A549 (cell line): ENCODE results near the gene ACTN1. TPM values are rescaled to one million over a fixed set of nuclear protein-coding genes. Genes with fewer than 3 reads are reported as not detected.

ENCODE experiments used
- ATAC-seq, 2 experiments: fragments of 200-7000 bp in 1 of 2; fragments of >200 bp in 1 of 2; cut with Nextera tagmentation in 1 of 2; cut with Tn5 transposase in 1 of 2; 3 replicates each; pipeline versions ENCODE4 v1.8.0 to v1.9.1; 2018 to 2020; ENCODE audit warnings: mild to moderate bottlenecking in 1 of 2, moderate library complexity in 1 of 2
- CTCF ChIA-PET: fragments of 300-600 bp; sonication (Branson Sonifier 250); formaldehyde crosslinking; extraction: SDS; loops from one replicate; lab custom pipeline; 2021; ENCODE audit warnings: antibody characterized with exemption, inconsistent platforms; lab: Yijun Ruan, JAX
- POLR2A ChIA-PET: fragments of 350-600 bp; formaldehyde crosslinking; extraction: SDS; loops from one replicate; lab custom pipeline; 2021; ENCODE audit warnings: antibody characterized with exemption, inconsistent platforms; lab: Yijun Ruan, JAX
- DNase-seq, 2 experiments: peaks; one replicate each; pipeline versions ENCODE4 v3.0.0 to v3.0.0-alpha.2; 2011 to 2016; ENCODE audit warnings: low read depth in 1 of 2, low spot score in 1 of 2
- FAIRE-seq: peaks from 2 replicates; lab custom pipeline; 2011; peaks lifted over from hg19 to GRCh38; lab: Jason Lieb, UNC
- H3K27ac ChIP-seq, 2 experiments: fragments of >200 bp; sonication (Bioruptor Twin); formaldehyde crosslinking; 3 replicates each; pipeline ENCODE4 v1.5.1; 2016 to 2017
- H3K4me1 ChIP-seq: fragments of >200 bp; sonication (Bioruptor Twin); formaldehyde crosslinking; 3 replicates; pipeline ENCODE4 v1.6.1; 2016
- H3K4me2 ChIP-seq: fragments of >200 bp; sonication (Bioruptor Twin); formaldehyde crosslinking; 3 replicates; pipeline ENCODE4 v1.6.1; 2016
- H3K4me3 ChIP-seq: fragments of >200 bp; sonication (Bioruptor Twin); formaldehyde crosslinking; 3 replicates; pipeline ENCODE4 v1.5.1; 2016
- H3K9me3 ChIP-seq: fragments of >200 bp; sonication (Bioruptor Twin); formaldehyde crosslinking; 3 replicates; pipeline ENCODE4 v1.6.1; 2016
- CBX2 ChIP-seq: fragments of 200-600 bp; sonication (generic); IDR thresholded peaks from 2 replicates; pipeline ENCODE4 v1.6.1; 2016; ENCODE audit warnings: low read depth, mild to moderate bottlenecking, borderline replicate concordance
- CBX8 ChIP-seq: fragments of 200-600 bp; sonication (generic); IDR thresholded peaks from 2 replicates; pipeline ENCODE4 v1.6.1; 2016
- CEBPB ChIP-seq, 2 experiments: fragments of >200 bp in 1 of 2; sonication (Bioruptor Twin) in 1 of 2; formaldehyde crosslinking in 1 of 2; IDR thresholded peaks; 2 replicates each; pipeline ENCODE4 v1.6.1; 2012 to 2016
- CHD4 ChIP-seq: fragments of 200-600 bp; sonication (generic); IDR thresholded peaks from 2 replicates; pipeline ENCODE4 v1.6.1; 2016; ENCODE audit warnings: antibody characterized with exemption, mild to moderate bottlenecking, borderline replicate concordance
- E2F6 ChIP-seq: IDR thresholded peaks from 2 replicates; pipeline ENCODE4 v1.6.1; 2012; ENCODE audit warnings: low read depth, borderline replicate concordance
- ELK1 ChIP-seq: fragments of 150-350 bp; IDR thresholded peaks from 2 replicates; pipeline ENCODE4 v1.6.1; 2014; ENCODE audit warnings: low read depth, mild to moderate bottlenecking, low read length
- ESRRA ChIP-seq: fragments of 150-350 bp; IDR thresholded peaks from 2 replicates; pipeline ENCODE4 v1.6.1; 2014; ENCODE audit warnings: mild to moderate bottlenecking, low read length, borderline replicate concordance
- FOSB ChIP-seq: fragments of 250-450 bp; sonication (Bioruptor Pico); IDR thresholded peaks from 2 replicates; pipeline ENCODE4 v1.5.0; 2020; ENCODE audit warnings: mild to moderate bottlenecking, moderate library complexity
- FOXS1 ChIP-seq: fragments of 250-450 bp; sonication (Bioruptor Pico); IDR thresholded peaks from 2 replicates; pipeline ENCODE4 v1.5.0; 2020; ENCODE audit warnings: mild to moderate bottlenecking, moderate library complexity
- HES2 ChIP-seq: fragments of >200 bp; sonication (Bioruptor Twin); formaldehyde crosslinking; IDR thresholded peaks from 2 replicates; pipeline ENCODE4 v1.6.1; 2016
- HEYL ChIP-seq: fragments of 250-450 bp; sonication (Bioruptor Pico); IDR thresholded peaks from 2 replicates; pipeline ENCODE4 v1.8.0; 2021; ENCODE audit warnings: mild to moderate bottlenecking, moderate library complexity
- HOXA7 ChIP-seq: fragments of 250-450 bp; sonication (Bioruptor Pico); IDR thresholded peaks from 2 replicates; pipeline ENCODE4 v1.5.0; 2020; ENCODE audit warnings: mild to moderate bottlenecking, moderate library complexity
- JUN ChIP-seq, 2 experiments: fragments of >200 bp; sonication (Bioruptor Twin); formaldehyde crosslinking; IDR thresholded peaks; 2 replicates in 1 of 2; 3 replicates in 1 of 2; pipeline ENCODE4 v1.6.1; 2016 to 2017
- KDM5A ChIP-seq: fragments of 200-600 bp; sonication (generic); IDR thresholded peaks from 2 replicates; pipeline ENCODE4 v1.6.1; 2016; ENCODE audit warnings: antibody characterized with exemption, mild to moderate bottlenecking
- MAFK ChIP-seq: fragments of 450-650 bp; IDR thresholded peaks from 2 replicates; pipeline ENCODE4 v1.6.1; 2014; ENCODE audit not compliant: partially characterized antibody
- NFE2L2 ChIP-seq: fragments of 150-350 bp; conservative IDR thresholded peaks from 2 replicates; pipeline ENCODE4 v1.6.1; 2014; ENCODE audit warnings: low read length
- NR3C1 ChIP-seq: fragments of >200 bp; sonication (Bioruptor Twin); formaldehyde crosslinking; IDR thresholded peaks from 3 replicates; pipeline ENCODE4 v1.6.1; 2017
- PBX3 ChIP-seq: IDR thresholded peaks from 2 replicates; pipeline ENCODE4 v1.6.1; 2012
- RAD21 ChIP-seq, 2 experiments: fragments of >200 bp in 1 of 2; sonication (Bioruptor Twin) in 1 of 2; formaldehyde crosslinking in 1 of 2; IDR thresholded peaks in 1 of 2; conservative IDR thresholded peaks in 1 of 2; 2 replicates in 1 of 2; 3 replicates in 1 of 2; pipeline ENCODE4 v1.6.1; 2012 to 2018; ENCODE audit warnings: inconsistent platforms in 1 of 2
- RCOR1 ChIP-seq: fragments of 150-350 bp; IDR thresholded peaks from 2 replicates; pipeline ENCODE4 v1.6.1; 2014; ENCODE audit warnings: antibody characterized with exemption, low read length, low read depth
- RFX5 ChIP-seq: fragments of 450-650 bp; IDR thresholded peaks from 2 replicates; pipeline ENCODE4 v1.7.1; 2014; ENCODE audit warnings: antibody characterized with exemption, mild to moderate bottlenecking, moderate library complexity
- TFCP2L1 ChIP-seq: fragments of 250-450 bp; sonication (Bioruptor Pico); IDR thresholded peaks from 2 replicates; pipeline ENCODE4 v1.5.0; 2021; ENCODE audit warnings: mild to moderate bottlenecking
- ZSCAN20 ChIP-seq: fragments of 250-450 bp; sonication (Bioruptor Pico); IDR thresholded peaks from 2 replicates; pipeline ENCODE4 v1.8.0; 2022; ENCODE audit warnings: mild to moderate bottlenecking, moderate library complexity
- WGBS: methylation state at CpG from one replicate; pipeline ENCODE4 v1.1.6; 2017; ENCODE audit errors: missing lambda C conversion rate; 5-methylcytosine and 5-hydroxymethylcytosine counted together
- polyA plus RNA-seq, 4 experiments: library from polyadenylated mRNA; depleted of rRNA in 3 of 4; stranded (reverse); fragments of >200 nt; fragmentation: RNase III in 1 of 4; extraction: RNeasy Plus Mini Kit Qiagen cat#74134 plus additional on column Dnase treatment in 1 of 4; gene quantifications; 2 replicates in 3 of 4; 3 replicates in 1 of 4; pipeline ENCODE4 v1.2.3, GENCODE V29; 2011 to 2017
- TF ChIP-seq, protein P1 (sequence below): IDR thresholded peaks from 2 replicates; pipeline ENCODE4 v1.6.1; 2012
- TF ChIP-seq, protein P2 (sequence below): fragments of >200 bp; sonication (Bioruptor Twin); formaldehyde crosslinking; IDR thresholded peaks from 3 replicates; pipeline ENCODE4 v1.6.1; 2016

The ACTN1 gene
- polyA plus RNA-seq, 2 of the 4 experiments (the other 2 are of a cell fraction) = 208 to 245 TPM

- ATAC-seq (no peak), DNase-seq (no peak), FAIRE-seq (no peak)
- no peak for TF ChIP-seq TFCP2L1
- no peak for TF ChIP-seq HES2
- TF ChIP-seq ELK1 = no peak
- no peak for TF ChIP-seq KDM5A
- TF ChIP-seq CBX2 = no peak
- TF ChIP-seq HEYL (CRISPR knock-in tag) = no peak
- TF ChIP-seq RCOR1 = no peak
- TF ChIP-seq E2F6 = no peak
- TF ChIP-seq CHD4 = no peak
- no peak for TF ChIP-seq JUN (IDR thresholded peaks at IDR 0.05)
- no peak for TF ChIP-seq HOXA7
- no peak for TF ChIP-seq ZSCAN20
- no peak for TF ChIP-seq NR3C1
- no peak for TF ChIP-seq MAFK
- TF ChIP-seq RFX5 = no peak
- no peak for TF ChIP-seq PBX3
- no peaks in the 10 kb centered on the region for H3K9me3 ChIP-seq
- H3K4me2 ChIP-seq = no peak overlapping the region
- POLR2A ChIA-PET = interaction anchor here (1.1 kb wide), 1 partner anchor 10 kb away, joined by 4 read pairs; no protein-coding TSS in a partner anchor
- H3K4me1 ChIP-seq = peaks cover 100% of the 10 kb centered on the region
- peak overlapping the region in 1 of 2 experiments; percentile 73; a peak in 2 of 6 replicates for H3K27ac ChIP-seq
- no peak overlapping the region for H3K4me3 ChIP-seq
- 92% methylated on average over 12 of the region's 12 CpGs for WGBS
- CTCF ChIA-PET = interaction anchor here (0.7 to 8.8 kb wide), 5 partner anchors 18 to 47 kb away, joined by 3 to 74 read pairs (median 7); no protein-coding TSS in a partner anchor
Measured at GRCh38 chr14:68957775-68958174, 21.3 kb downstream of the ACTN1 start.

DNA sequence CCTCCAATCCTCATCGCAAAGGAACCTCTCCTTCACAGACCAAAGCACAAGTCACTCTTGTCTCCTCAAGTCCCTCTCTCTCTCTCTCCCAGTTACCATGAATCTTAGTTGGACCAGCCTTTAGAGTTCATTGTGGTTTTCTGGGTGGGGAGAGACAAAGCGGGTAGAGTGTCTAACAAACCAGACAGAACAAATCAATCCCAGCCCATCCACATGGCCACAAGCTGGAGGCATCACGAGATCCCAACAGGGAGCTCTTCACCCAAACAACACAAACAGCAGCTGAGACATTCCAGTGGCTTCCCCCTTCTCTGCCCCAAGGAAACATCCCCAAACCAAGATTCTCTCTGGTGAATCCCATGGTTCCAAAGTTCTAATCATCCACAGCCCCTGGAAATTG, 22.4 kb downstream of the ACTN1 start:
- Histone ChIP-seq H3K4me1 (peaks cover 100% of the 10 kb centered on the region), H3K9me3 (no peaks in the 10 kb centered on the region)
- no peak for FAIRE-seq
- POLR2A ChIA-PET = interaction anchor here (1.1 kb wide), 1 partner anchor 9 kb away, joined by 4 read pairs; no protein-coding TSS in a partner anchor
- ATAC-seq = no peak
- TF ChIP-seq NFE2L2 (no peak), TFCP2L1 (no peak), RFX5 (no peak), FOSB (no peak)
- TF ChIP-seq, all 56 proteins: peak for 0
- Histone ChIP-seq H3K4me3 (no peak overlapping the region), H3K27ac (peak overlapping the region in 1 of 2 experiments; percentile 80; a peak in 3 of 6 replicates), H3K4me2 (peak overlapping the region; percentile 11; the same call in 1 of the 3 replicates)
- CTCF ChIA-PET = interaction anchor here (0.7 to 8.8 kb wide), 8 partner anchors 9 to 151 kb away, joined by 3 to 74 read pairs (median 4); no protein-coding TSS in a partner anchor
- DNase-seq = no peak
- WGBS = 91% methylated on average over 3 of the region's 3 CpGs

GRCh38 chr14:68955851-68956179, 23.3 kb downstream of the ACTN1 start:
- Histone ChIP-seq H3K4me3 (no peak overlapping the region), H3K4me2 (peak overlapping the region; percentile 52), H3K4me1 (peaks cover 100% of the 10 kb centered on the region), H3K9me3 (no peaks in the 10 kb centered on the region), H3K27ac (peak overlapping the region; percentile 62 to 80)
- 66% methylated on average over 5 of the region's 5 CpGs for WGBS
- FAIRE-seq (no peak), ATAC-seq (no peak), DNase-seq (no peak)
- ChIA-PET POLR2A (interaction anchor here (0.6 kb wide), 1 partner anchor 61 kb away, joined by 5 read pairs; no protein-coding TSS in a partner anchor), CTCF (interaction anchor here (0.7 to 8.8 kb wide), 6 partner anchors 8 to 119 kb away, joined by 3 to 74 read pairs (median 4); no protein-coding TSS in a partner anchor)
- TF ChIP-seq HOXA7 (no peak), ZSCAN20 (no peak), CEBPB (IDR thresholded peaks at IDR 0.05) (no peak), JUN (IDR thresholded peaks at IDR 0.05) (no peak), RFX5 (no peak), FOSB (no peak), CBX8 (no peak), FOXS1 (no peak), RAD21 (conservative IDR thresholded peaks at IDR 0.05 in 1 of 2, IDR thresholded peaks at IDR 0.05 in 1 of 2) (no peak), ESRRA (no peak)
- TF ChIP-seq, protein P1, sequence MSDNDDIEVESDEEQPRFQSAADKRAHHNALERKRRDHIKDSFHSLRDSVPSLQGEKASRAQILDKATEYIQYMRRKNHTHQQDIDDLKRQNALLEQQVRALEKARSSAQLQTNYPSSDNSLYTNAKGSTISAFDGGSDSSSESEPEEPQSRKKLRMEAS = no peak
- TF ChIP-seq, protein P2, sequence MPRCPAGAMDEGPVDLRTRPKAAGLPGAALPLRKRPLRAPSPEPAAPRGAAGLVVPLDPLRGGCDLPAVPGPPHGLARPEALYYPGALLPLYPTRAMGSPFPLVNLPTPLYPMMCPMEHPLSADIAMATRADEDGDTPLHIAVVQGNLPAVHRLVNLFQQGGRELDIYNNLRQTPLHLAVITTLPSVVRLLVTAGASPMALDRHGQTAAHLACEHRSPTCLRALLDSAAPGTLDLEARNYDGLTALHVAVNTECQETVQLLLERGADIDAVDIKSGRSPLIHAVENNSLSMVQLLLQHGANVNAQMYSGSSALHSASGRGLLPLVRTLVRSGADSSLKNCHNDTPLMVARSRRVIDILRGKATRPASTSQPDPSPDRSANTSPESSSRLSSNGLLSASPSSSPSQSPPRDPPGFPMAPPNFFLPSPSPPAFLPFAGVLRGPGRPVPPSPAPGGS = no peak
